NCI-H1436 treated with DMSO at 0.1 percent for 48 hours (cell line): ENCODE data around the gene SZRD1.
"Not testable (repeated sequence)": the region's sequence is repeated elsewhere in the genome, so short reads cannot be mapped to it uniquely, and the experiment has no call there.

Source experiments
- DNase-seq: peaks from one replicate; lab custom pipeline; 2025; lab: John Stamatoyannopoulos, UW

SZRD1 gene

GRCh38 chr1:16366722-16367257 lies at the start of gene SZRD1:
SZRD1 (plus strand) TSS chr1:16367242; CDS start chr1:16367258, 16 bp downstream.
- DNase-seq: peak; percentile 98

GRCh38 chr1:16318555-16318954 lies 48.5 kb upstream of the SZRD1 start:
- DNase-seq: no peak

DNA sequence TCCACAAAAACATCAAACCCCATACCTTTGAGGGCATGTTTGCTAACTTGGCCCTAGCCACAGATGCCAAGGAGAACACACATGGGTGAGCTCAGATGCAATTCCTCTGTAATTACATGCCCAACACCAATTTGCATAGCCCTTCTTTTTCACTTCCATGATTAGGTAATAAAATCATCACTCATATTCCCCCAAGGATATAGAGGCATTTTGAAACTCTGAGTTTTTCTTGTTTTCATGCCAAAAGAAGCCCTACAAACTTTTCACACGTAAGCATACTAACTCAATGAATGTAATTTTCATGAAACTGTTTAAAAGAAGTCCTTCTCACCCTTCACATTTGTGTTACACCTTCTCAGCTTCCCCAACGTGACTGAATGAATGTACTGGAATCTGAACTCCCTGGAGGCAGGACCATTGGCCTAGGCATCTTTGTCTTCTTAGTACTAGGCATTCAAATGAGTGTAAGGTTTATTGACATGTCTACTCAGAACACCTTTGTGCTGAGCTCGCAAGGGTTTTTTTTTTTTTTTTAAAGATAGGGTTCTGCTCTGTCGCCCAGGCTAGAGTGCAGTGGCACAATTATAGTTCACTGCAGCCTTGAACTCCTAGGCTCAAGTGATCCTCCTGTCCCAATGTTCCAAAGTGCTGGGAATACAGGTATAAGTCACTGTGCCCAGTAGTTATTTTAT lies 45.7 kb upstream of the SZRD1 start:
- no peak for DNase-seq

- no peak for DNase-seq
Observed at GRCh38 chr1:16324456-16324890, 42.6 kb upstream of the SZRD1 start.

GRCh38 chr1:16326833-16327404 lies 40.1 kb upstream of the SZRD1 start:
- DNase-seq: no peak

DNA sequence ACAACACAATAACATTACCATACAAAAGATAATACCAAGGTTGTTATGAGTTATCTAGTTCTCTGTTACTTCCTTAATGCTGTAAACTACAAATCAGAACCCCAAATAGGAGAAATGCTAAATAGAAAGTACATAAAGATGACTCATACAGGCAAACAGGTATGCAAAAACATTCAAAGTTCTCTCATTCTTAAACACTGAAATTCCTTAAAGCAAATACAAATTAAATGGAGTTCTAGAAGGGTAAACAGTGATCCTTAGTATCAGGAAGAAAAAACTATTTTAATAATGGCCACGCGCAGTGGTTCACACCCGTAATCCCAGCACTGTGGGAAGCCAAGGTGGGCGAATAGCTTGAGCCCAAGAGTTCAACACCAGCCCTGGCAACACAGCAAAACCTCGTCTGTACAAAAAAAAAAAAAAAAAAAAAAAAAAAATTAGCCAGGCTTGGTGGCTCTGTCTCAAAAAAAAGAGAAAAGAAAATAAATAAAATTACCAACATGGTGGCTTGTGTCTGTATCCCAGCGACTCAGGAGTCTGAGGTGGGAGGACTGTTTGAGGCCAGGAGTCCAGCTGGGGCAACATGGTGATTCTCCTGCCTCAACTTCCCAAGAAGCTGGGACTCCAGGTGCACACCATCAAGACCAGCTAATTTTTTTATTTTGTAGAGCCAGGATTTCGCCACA lies 32.2 kb upstream of the SZRD1 start:
- DNase-seq: no peak

GRCh38 chr1:16338961-16339360 lies 28.1 kb upstream of the SZRD1 start:
- DNase-seq: no peak

DNA sequence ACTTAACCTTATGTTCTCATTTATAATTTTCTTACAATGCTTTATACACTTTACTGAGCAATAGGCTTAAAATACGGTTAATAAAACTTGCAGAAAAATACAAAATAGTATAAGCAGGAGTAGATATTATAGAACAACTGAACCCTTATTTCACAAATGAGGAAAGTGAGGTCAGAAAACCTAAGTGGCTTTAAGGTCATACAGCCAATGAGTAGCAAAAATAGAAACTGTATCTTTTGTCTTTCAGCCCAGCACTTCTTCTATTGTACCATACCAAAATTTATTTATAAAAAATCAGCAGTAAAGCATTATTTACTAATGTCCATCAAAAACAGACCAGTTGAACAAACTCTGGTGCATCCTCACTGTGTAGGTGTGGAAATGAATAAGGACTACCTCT lies 26.4 kb upstream of the SZRD1 start:
- no peak for DNase-seq

- no peak for DNase-seq
Observed at GRCh38 chr1:16342331-16343062, 24.5 kb upstream of the SZRD1 start.

DNA sequence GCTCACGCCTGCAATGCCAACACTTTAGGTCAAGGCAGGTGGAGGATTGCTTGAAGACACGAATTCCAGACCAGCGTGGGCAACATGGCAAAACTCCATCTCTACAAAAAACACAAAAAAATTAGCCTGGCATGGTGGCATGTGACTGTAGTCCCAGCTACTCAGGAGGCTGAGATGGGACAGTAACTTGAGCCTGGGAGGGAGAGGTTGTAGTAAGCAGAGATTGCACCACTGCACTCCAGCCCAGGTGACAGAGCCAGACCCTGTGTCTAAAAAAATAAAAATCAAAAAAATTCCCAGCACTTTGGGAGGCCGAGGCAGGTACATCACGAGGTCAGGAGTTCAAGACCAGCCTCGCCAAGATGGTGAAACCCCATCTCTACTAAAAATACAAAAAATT lies 23.8 kb upstream of the SZRD1 start:
- not testable (repeated sequence) for DNase-seq

DNA sequence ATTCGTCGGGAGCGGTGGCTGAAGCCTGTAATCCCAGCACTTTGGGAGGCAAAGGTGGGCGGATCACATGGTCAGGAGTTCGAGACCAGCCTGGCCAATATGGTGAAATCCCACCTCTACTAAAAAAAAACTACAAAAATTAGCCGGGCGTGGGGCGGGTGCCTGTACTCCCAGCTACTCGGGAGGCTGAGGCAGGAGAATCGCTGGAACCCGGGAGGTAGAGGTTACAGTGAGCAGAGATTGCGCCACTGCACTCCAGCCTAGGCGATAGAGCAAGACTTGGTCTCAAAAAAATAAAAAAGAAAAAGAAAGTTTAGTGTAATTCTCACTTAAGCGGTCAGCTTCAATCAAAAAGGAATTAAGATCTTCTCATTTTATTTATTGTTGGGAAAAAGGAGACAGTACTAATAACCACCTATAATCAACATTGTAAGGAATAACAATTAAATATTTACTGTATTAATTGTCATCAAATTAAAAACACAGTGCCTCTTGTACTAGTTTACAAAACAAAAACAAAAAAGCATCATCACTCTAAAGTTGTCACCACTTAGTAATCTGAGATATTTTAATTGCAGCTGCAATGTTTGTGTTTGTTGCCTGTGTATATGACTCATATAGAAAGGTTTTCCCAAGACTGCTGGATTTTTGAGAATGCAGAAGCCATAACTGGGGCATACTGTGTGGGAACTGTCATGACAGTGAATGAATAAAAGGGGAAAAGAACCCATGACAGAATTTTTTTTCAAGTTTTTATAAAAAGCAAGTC lies 18.4 kb upstream of the SZRD1 start:
- no peak for DNase-seq

- DNase-seq: no peak
Observed at GRCh38 chr1:16349847-16350406, 17.1 kb upstream of the SZRD1 start.

DNA sequence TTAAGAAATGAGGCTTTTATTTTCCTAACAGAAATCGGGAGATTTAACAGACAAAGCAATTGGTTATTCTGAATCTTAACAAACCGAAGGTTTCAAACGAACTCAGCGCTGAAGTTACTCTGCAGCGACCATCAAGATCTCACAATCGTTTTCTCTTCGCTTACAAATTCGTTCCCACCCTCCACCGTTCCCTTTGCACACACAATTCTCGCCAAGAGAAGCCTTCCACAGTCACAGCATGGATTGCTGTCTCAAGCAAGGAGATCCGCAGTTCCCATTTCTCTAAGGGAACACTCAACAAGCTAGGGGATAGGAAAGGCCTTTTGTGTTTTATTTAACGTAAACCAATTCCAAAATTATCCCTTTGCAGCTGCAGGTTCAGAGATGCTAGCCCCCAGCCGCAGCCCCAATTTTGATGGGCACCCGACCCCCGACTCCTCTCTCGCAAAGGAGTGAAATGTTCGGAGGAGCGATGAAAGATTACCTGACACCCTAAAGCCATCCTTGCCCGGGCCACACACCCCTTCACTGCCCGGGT lies 15.5 kb upstream of the SZRD1 start:
- DNase-seq: no peak

DNA sequence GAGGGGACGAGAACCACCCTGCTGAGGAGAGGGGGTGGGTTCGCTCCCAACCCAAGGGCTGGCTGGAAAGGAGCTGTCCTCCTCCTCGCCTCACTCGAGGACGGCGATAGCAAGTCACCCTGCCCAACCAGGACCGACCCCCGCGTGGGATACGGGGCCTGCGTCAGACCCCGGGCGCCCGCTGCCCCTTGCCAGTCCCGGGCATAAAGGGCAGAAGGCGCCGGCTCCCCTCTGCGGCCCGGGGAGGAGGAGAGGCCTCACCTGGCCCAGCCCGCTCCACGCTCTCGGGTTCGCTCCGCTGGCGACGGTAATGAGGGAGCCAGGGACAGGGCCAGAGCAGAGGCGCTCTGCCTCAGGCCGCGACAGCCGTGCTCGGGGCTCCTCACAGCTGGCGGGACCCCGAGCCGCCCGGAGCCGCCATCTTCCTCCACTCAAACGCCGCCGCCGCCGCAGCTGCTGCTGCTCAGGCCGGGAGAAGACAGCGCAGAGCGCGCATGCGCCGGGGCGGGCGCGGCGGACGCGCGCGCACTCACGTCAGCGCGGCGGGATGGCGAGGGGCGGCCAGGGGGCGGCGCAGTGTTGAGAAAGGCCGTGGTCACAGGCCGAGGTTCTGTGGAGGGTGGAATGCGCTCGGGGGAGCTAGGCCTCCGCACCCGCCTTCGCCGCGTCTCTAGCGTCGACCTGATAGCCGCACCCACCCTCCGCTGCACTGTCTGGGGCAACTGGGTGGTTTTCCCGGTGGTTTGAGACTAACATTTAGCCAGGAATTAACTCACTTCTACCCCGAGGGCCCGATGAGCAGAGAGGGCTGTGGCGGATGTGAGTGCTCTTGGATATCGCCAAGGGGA lies 14.8 kb upstream of the SZRD1 start, which contains the start of gene FBXO42:
TSS of gene FBXO42 (minus strand) at position 487 of the 848 bp plus-strand sequence. CDS start 37,062 bp downstream, outside the sequence.
- peak; percentile 63 for DNase-seq

DNA sequence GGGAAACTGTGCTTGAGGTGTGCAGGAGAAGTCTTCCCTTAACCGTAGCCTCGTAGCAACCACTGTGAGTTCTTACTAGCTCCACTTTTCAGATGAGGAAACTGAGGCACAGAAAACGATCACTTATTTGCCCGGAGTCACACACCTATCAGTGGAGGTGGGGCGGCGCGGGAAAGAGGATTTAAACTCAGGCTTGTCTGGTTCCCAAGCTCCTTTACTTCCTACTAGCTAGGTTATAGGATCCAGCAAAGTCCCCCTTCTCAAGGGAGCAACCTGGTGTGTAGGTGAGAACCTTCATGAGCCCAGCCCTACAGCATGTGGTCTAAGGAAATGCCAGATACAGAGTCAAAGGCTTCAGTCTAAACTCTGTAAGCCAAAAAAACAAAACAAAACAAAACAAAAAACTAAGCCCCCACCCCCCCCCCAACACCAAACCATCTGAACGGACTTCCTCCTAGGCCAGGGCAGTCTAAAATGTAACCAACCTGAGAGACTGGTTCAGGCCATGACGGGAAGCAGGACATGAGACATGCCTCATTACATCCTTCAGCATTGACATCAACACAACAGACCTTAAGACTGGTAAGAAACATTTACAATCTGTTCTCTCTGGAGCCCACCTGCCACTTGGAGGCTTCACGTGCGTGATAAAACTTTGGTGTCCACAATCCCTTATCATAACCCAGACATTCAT lies 14.1 kb upstream of the SZRD1 start:
- no peak for DNase-seq

- no peak for DNase-seq
Observed at GRCh38 chr1:16354619-16355018, 12.4 kb upstream of the SZRD1 start.

GRCh38 chr1:16356867-16357266 lies 10.2 kb upstream of the SZRD1 start:
- DNase-seq: no peak

GRCh38 chr1:16365146-16365498 lies 1.9 kb upstream of the SZRD1 start:
- not testable (repeated sequence) for DNase-seq

GRCh38 chr1:16367258-16367967 lies 371 bp downstream of the SZRD1 start:
- DNase-seq: no peak
